RWPE2 (cell line): ENCODE results near the gene TET1.
"Not testable (repeated sequence)": the region's sequence is repeated elsewhere in the genome, so short reads cannot be mapped to it uniquely, and the experiment has no call there.

Source experiments
- ATAC-seq: fragments of 200-7000 bp; cut with Tn5 transposase; 3 replicates; pipeline ENCODE4 v1.9.1; 2021; ENCODE audit warnings: low read depth
- DNase-seq: peaks from one replicate; pipeline ENCODE4 v3.0.0-alpha.2; 2020; ENCODE audit warnings: low spot score
- H3K27ac ChIP-seq: fragments of 450-650 bp; 2 replicates; pipeline ENCODE4 v1.5.1; 2017; ENCODE audit warnings: mild to moderate bottlenecking; ENCODE audit not compliant: poor library complexity, severe bottlenecking
- H3K27me3 ChIP-seq: fragments of 250-450 bp; sonication (Bioruptor Pico); 2 replicates; pipeline ENCODE4 v1.5.1; 2021; ENCODE audit warnings: mild to moderate bottlenecking, moderate library complexity; ENCODE audit not compliant: insufficient read depth, poor library complexity, severe bottlenecking
- H3K36me3 ChIP-seq: fragments of 250-450 bp; sonication (Bioruptor Pico); 2 replicates; pipeline ENCODE4 v1.5.1; 2020; ENCODE audit warnings: low read depth, mild to moderate bottlenecking, moderate library complexity
- H3K4me1 ChIP-seq: fragments of 250-450 bp; sonication (Bioruptor Pico); 2 replicates; pipeline ENCODE4 v1.5.1; 2021; ENCODE audit warnings: mild to moderate bottlenecking, moderate library complexity; ENCODE audit not compliant: insufficient read depth, poor library complexity, severe bottlenecking
- H3K4me3 ChIP-seq: fragments of 250-450 bp; sonication (Bioruptor Pico); 2 replicates; pipeline ENCODE4 v1.5.1; 2021; ENCODE audit warnings: mild to moderate bottlenecking, moderate library complexity; ENCODE audit not compliant: severe bottlenecking
- H3K9me3 ChIP-seq: fragments of 250-450 bp; sonication (Bioruptor Pico); 2 replicates; pipeline ENCODE4 v1.5.1; 2021; ENCODE audit warnings: mild to moderate bottlenecking, moderate library complexity; ENCODE audit not compliant: severe bottlenecking
- CTCF ChIP-seq: fragments of 450-650 bp; IDR thresholded peaks from one replicate; pipeline ENCODE4 v1.5.1; 2017; ENCODE audit warnings: mild to moderate bottlenecking, moderate library complexity; ENCODE audit not compliant: poor library complexity, severe bottlenecking

Gene TET1

GRCh38 chr10:68606918-68607317 lies 46.8 kb downstream of the TET1 start:
- no peak overlapping the region for H3K27ac ChIP-seq
- H3K27me3 ChIP-seq, result no peaks in the 10 kb centered on the region
- no peak overlapping the region for H3K4me3 ChIP-seq
- ATAC-seq (no peak), DNase-seq (no peak)
- no peaks in the 10 kb centered on the region for H3K9me3 ChIP-seq
- no peak for TF ChIP-seq CTCF
- no peaks in the 10 kb centered on the region for H3K36me3 ChIP-seq
- H3K4me1 ChIP-seq, result no peaks in the 10 kb centered on the region

- not testable (repeated sequence) for ATAC-seq, H3K4me1 ChIP-seq, H3K36me3 ChIP-seq, DNase-seq, H3K27ac ChIP-seq, H3K4me3 ChIP-seq, H3K9me3 ChIP-seq, H3K27me3 ChIP-seq
These were observed 49.9 kb downstream of the TET1 start for GRCh38 chr10:68610023-68610422.

GRCh38 chr10:68611227-68611626 lies 51.1 kb downstream of the TET1 start:
- Histone ChIP-seq H3K9me3 (no peaks in the 10 kb centered on the region), H3K36me3 (no peaks in the 10 kb centered on the region), H3K27me3 (no peaks in the 10 kb centered on the region), H3K4me3 (no peak overlapping the region), H3K27ac (no peak overlapping the region), H3K4me1 (no peaks in the 10 kb centered on the region)
- no peak for ATAC-seq
- TF ChIP-seq CTCF, result no peak
- no peak for DNase-seq

GRCh38 chr10:68613974-68614373 lies 53.8 kb downstream of the TET1 start:
- not testable (repeated sequence) for H3K4me3 ChIP-seq, ATAC-seq, DNase-seq, H3K4me1 ChIP-seq, H3K9me3 ChIP-seq, H3K27ac ChIP-seq, H3K27me3 ChIP-seq, H3K36me3 ChIP-seq

- H3K27ac ChIP-seq, H3K27me3 ChIP-seq, H3K4me1 ChIP-seq, H3K9me3 ChIP-seq, H3K4me3 ChIP-seq, H3K36me3 ChIP-seq, ATAC-seq, DNase-seq: not testable (repeated sequence)
These were observed 57.6 kb downstream of the TET1 start for GRCh38 chr10:68617691-68618090.

- TF ChIP-seq CTCF, result no peak
- Histone ChIP-seq H3K27me3 (no peaks in the 10 kb centered on the region), H3K36me3 (no peaks in the 10 kb centered on the region), H3K27ac (no peak overlapping the region), H3K9me3 (no peaks in the 10 kb centered on the region), H3K4me3 (no peak overlapping the region), H3K4me1 (no peaks in the 10 kb centered on the region)
- DNase-seq, result no peak
- ATAC-seq, result no peak
These were observed 58.1 kb downstream of the TET1 start for GRCh38 chr10:68618234-68618633.
